SW480 (cell line): Measurements from ENCODE around the gene TRIP10.

Experiments
- DNase-seq: peaks from one replicate; pipeline ENCODE4 v3.0.0-alpha.2; 2016; ENCODE audit warnings: low spot score

TRIP10 gene

DNA sequence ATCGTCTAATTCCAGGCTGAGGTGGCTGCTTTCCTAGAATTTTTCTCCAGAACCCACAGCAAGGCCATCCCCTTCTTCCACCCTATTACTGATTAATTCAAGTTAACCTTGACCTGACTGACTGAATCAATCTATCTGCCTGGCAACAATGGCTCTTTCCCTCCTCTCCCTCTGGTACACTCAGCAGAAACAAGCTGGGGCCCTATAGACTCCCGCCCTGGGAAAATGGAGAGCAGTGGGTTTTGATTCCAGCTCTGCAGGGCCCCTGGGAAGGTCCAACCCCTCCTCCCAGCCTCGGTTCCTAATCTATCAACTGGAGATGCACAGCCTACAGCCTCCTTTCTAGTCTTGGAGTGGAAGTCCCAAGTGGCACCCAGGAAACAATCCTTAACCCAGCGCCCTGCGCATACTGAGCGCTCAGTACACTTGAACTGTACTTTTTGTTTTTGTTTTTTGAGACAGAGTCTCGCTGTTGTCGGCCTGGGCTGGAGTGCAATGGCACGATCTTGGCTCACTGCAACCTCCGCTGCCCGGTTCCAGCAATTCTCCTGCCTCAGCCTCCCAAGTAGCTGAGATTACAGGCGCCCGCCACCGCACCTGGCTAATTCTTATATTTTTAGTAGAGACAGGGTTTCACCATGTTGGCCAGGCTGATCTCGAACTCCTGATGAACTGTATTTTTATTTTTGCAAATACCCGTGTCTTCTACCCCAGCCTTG, 13.8 kb upstream of the TRIP10 start:
- DNase-seq, result no peak

DNA sequence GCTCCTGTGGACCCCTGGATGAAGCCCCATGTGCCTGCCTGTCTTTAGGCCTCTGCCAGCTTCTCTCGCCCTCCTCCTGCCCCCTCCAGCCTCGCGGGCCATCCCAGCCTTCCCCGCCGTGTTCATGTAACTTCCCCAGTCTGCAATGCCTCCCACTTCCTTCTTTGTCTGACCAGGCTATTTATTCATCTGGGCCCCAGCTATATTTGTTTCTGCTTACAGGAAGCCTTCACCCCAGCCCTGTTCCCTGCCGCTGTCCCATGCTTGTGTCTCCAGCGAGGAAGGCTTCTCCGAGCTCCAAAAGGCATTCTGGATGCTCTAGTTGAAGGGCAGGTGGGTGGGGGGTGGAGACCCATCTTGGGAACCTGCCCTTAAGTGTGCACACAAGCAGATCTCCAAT, 11.1 kb upstream of the TRIP10 start:
- DNase-seq, result no peak

DNA sequence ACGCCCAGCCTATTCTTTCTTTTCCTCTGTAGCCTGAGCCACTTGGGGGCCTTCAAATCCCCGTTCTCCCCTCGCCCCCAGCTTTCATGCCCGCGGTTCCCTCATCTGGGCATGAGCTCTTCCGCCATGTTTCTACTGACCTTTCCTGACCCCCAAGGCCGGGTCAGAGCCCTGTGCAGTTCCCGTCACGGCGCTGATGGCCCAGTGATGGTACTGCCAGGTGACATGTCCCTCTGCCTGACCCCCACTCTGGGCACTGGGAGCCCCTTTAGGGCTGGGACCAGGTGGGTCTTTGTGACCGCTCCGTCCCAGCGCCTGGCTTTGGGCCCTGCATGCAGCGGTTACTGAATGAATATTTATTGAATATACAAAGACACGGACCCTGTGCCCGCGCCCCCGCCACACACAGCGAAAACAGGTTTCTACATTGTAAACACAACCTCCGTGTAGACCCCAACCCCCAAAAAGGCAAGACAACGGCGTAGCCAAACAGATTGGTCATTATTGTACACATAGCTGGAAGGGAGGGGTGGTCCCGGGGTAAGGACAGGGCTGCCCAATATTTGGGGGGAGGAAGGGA, 9.8 kb upstream of the TRIP10 start:
- no peak for DNase-seq

DNA sequence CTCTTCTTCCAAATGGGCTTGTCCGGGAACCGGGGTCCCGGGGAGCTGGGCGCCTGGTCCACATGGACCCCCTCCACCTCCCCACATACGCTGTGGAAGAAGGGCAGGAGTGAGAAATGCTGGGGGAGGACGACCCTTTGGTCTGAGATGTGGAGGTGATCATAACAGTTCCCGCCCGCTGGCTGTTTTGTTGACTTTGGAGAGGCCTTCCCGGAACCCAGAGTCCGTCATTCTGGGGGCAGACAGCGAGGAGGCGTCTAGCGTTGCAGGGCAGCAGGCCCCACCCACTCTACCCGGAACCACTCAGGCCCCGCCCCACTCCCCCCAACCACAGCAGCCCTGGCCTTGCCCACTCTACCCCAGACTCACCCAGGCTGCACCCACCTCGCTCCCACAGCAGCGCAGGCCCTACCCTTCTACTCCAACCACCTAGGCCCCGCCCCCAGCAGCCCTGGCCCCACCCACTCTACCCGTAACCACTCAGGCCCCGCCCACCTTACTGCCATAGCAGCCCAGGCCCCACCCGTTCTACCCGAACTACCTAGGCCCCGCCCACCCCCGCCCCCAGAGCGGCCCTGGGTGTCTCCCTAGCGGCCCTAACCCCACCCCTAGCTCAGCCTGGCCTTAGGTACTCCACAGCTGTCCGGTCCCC, 9.2 kb upstream of the TRIP10 start:
- DNase-seq, result peak; percentile 66

DNA sequence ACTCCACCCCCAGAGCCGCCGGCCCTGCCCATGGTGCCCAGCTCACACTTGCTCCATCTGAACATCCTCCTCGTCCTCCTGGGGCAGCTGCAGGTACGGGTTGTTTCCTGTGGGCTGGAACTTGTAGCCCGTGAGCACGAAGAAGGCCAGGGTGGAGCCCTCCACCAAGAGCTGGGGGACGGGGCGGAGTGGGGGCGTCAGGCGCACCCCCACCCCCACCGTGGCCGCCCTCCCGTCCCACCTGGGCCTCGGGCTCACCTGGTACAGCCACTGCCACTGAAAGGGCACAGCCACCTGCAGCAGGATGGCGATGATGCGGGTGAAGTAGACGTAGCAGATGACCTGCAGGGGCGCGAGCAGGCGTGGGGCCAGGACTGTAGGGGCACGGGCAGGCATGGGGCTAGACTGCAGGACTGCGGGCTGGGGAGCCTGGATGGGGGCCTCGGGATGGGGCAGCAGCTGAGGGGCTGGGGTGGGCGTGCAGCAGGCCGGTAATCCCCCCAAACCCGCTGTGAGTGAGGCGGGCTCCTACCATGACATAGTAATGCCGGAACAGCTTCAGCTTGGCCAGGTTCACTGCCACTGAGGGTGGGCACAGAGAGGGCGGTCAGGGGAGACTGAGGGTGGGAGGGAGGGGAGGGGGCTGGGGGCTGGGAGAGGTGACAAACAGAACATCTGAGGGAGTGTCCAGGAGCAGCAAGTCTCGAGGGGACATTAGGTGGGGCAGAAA, 8.4 kb upstream of the TRIP10 start:
- no peak for DNase-seq

DNA sequence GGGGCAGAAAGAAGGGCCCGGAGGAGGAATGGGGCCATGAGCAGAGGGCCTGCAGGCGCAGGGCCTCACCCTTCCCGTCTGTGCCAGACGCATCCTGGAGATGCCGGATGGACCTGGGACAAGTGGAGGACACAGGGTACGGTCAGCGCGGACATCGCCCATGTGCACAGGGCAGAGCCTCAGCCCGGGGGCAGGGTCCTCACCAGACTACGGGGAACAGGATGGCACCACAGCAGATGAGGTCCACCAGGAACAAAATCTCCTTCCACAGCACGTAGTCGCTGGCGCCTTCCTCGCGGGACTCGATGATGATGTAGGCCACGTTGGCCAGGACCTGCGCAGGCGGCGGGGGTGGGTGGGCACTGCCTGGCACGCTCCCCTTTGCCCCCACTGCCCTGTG, 7.7 kb upstream of the TRIP10 start:
- DNase-seq, result no peak

DNA sequence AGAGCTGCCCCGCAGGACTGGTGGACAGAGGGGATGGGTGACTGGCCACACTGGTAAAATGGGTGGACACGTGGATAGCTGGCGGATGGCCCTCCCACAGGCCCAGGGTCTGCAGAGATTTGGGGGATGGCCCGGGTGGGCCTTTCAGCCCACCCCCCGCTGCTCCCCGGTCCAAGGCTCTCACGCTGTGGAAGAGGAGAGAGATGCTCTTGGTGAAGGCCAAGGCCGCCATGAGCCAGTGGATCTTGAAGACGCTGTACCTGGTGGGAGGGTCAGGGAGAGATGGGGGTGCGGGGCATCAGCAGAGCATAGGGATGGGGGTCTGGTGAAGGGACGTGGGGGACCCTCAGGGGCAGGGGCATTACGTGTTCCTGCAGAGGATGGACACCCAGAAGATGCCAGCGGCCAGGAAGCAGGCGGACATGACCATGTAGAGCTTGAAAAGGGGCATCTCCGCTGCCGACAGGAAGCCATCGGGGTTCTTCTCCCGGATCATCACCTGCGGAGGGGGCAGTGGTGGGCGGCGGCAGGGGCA, 6.6 kb upstream of the TRIP10 start:
- DNase-seq, result no peak

DNA sequence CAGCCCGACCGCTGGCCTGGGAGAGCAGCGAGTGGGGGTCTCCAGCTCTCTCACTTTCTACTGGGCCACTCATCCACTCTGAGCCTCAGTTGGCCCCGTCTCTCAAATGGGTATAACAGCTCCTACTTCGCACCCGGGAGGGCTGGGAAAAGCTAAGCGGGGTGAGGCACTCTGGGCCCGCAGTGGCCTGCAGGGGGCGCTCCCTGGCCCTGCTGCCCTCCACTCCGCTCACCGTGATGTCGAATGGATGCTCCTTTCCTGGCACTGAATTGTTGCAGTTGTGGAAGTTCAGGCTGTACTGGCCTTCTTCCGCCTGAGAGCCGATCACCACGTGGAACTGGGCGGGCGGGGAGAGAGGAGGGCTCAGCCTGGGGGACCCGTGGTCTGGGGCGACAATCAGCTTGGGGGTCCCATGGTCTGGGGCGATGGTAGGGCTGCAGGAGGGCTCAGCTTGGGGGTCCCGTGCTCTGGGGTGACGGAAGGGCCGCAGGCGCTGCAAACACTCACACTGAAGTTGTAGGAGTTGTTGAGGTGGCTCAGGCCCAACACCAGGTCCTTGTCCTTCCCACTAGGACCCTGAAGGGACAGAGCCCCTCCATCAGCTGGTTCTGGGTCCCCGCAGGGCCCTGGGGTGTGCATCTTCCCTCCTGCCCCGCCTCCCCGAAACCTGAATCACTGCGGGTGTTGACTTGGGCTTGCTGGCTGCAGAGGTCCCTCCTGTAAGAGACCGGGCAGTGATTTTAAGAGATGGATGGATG, 6.0 kb upstream of the TRIP10 start:
- DNase-seq, result no peak

DNA sequence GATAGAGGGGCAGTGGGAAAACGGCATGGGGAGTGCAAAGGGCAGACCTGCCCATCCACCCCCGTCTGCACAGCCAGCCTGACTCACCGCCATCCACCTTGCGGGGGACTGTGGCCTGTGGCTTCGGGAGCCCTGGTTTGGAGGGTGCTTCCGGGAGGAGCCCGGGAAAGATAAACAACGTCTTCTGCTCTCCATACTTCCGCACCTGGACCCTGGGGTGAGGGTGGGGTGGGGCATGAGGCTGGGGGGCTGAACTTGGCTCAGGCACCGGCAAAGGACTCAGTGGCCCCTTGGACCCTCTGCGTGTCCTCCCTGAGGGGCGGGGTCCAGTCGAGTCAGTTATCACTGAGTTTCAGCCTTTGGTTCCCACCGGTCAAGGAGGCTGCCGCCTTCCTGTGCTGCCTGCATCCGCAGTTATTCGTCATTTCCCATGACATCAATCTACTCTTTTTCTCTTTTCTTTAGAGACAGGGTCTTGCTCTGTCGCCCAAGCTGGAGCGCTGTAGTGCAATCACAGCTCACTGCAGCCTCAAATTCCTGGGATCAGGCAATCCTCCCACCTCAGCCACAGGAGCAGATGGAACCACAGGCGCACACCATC, 5.3 kb upstream of the TRIP10 start:
- DNase-seq, result no peak

DNA sequence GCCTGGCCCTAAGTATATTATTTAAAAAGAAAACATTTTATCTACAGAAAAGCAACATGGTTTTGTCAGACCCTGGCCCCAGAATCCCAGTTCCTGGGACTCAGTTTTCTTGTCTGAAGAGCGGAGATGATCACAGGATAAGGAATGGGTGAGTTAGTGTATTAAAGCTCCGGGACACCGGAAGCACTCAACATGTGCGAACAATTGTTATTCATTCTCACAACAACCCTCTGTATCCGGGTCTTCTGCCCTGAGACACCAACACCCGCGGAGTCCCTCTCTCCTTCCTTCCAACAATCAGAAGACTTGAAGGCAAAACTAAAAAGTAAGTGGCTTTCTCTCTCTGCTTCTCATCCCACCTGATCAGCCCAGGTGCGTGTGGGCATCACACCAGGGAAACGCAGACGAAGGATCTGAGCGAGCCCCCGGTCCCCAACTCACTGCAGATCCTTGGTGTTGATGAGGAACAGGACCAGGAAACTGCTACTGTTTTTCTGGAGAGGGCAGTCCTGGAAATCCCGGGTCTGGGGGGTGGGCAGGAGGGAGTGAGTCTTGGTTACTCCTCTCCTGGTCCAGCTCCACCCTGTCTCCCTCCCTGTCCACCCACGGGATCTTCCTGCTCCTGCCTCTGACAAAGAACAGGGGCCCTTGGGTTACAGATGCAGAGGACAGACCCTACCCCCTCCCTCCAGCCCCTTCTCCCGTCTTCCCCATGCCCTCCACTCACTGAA, 4.1 kb upstream of the TRIP10 start:
- DNase-seq, result no peak

DNA sequence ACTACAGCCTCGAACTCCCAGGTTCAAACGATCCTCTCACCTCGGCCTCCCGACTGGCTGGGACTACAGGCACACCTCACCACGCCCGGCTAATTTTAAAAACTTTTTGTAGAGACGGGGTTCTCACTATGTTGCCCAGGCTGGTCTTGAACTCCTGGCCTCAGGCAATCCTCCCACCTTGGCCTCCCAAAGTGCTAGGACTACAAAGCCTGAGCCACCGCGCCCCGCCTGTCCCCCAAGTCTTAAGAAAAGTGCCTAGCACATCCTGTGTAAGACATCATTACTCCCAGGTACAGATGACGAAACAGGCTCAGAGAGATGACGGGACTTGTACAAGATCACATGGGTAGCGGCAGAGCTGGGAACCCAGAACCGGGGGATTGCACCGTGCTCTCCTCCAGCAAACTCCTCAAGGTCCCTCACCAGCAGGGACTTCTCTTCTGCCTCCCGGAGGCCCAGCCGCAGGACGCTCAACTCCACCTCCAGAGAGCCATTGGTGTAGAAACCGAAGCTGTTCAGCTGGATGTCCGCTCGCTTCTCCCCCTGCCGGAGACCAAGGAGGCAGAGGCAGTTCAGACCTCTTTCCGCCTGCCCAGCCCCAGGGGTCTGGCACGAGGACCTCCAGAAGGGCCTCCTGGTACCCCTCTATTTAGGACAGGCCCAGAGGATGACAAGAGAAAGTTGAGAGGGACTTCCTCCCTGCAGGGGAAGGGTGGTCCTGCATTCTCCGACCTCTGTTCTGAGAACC, 3.1 kb upstream of the TRIP10 start:
- DNase-seq, result peak; percentile 77

DNA sequence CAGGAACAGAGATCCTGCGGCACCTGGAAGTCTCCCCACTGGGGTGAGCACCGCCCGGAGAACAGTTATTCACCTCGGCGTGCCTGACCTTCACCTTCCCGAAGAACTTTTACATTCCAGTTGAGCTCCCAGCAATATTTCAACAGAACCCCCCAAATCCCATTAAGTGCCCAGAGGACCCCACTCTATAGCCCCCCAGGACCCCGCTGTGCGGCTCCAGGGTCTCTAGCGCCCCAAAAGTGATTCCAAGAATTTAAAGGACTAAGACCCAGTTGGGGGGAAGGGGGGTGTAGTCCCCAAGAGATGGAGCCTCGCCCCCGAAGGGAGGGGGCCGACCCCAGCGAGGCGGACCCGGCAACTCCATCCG, 2.6 kb upstream of the TRIP10 start:
- DNase-seq, result no peak

DNA sequence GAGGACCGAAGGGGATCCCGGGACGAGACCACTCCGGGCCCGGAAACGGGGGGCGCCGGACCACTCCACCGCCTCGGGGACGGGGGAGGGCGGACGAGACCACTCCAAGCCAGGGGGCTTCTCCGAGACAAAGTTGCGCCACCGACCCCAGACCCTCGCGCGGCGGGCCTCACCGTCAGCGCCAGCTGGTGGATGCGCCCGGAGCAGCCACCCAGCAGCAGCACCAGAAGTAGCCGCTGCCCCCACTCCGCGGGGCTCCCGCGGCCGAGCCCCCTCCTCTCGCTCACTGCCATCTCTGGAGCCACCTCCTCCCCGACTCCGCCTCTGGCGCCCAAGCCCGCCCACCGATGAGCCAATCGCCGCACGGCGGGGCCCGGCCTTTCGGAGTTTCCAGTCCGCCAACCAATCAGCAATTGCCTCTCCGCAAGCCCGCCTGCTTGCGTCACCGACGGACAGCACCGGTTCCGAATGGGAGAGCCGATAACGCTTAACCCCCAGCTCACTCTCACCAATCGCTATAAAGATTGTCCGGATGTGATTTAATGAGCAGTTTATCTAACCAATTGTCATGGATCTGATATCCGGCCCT, 2.1 kb upstream of the TRIP10 start, which contains the start of gene GPR108:
Gene GPR108, minus strand, starts transcription at position 297 of the 589 bp plus-strand sequence. Its CDS starts 4 bp downstream, at position 293.
- peak; percentile 99 for DNase-seq

DNA sequence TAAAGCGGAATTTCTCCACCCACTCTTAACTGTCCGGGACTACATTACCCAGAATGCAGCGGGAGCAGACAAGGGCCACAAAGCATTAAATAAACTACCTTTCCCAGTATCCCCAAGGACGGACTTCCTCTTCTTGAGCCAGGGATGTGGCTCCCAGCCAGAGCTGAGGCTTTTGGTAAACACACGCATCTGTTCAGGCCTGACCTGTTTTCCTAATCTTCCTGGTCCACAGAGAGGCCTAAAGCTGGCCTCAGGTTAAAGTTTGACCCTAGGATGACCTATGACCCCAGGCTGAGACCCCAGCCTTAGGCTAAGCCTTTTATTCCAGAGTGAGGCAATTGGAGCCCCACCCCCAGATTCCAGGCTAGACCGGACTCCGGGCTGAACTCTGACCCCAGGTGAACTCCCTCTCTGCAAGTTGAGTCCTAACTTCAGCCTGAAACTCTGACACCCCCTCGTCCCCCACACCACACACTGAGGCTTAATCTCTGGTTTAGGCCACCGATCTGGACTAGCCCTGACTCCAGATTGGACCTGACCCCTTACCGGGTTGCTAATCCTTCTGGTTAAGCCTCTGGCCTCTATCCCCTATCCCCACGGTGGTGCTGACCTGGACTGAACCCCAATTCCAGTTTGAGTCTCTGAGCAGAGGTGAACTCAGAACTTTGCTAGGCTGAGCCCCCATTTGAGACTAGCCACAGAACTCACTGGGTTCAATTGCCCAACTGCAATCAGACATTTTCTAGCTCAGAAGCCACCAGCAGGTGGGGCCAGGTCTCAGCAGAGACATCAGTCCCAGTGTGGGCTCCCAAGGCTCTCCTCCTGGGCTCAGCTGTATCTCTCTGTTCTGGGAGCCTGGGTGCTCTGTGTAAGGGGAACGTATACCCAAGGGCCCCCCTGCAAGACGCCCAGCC, 1.4 kb upstream of the TRIP10 start:
- peak; percentile 85 for DNase-seq

DNA sequence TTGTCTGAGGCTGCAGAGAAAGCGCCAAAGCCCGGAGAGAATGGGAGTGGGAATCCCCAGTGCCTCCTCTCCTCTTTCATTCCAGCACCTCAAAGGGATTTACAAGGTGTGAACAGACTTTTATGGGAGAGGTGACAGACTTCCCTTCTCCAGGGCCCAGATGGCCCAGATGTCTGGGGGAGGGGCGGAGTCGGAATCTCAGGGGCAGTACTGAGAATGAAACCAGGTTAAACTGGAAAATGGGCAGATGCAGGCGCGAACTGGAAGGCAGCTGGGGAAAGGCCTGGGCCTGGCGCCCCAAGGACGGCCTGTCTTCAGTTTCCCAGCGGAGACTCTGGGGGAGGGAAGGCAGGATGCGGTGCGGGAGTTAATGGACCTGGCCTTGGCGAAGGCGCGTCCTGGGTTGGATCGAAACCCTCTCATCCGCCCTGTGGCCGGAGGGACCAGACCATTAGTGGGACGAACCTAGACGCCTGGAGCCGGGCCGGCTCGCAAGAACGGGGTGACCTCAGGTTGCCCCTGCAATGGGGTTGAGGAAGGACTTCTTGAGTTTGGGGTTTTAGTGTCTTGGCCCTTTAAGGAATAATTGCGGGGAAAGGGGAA, 592 bp upstream of the TRIP10 start:
- no peak for DNase-seq

DNA sequence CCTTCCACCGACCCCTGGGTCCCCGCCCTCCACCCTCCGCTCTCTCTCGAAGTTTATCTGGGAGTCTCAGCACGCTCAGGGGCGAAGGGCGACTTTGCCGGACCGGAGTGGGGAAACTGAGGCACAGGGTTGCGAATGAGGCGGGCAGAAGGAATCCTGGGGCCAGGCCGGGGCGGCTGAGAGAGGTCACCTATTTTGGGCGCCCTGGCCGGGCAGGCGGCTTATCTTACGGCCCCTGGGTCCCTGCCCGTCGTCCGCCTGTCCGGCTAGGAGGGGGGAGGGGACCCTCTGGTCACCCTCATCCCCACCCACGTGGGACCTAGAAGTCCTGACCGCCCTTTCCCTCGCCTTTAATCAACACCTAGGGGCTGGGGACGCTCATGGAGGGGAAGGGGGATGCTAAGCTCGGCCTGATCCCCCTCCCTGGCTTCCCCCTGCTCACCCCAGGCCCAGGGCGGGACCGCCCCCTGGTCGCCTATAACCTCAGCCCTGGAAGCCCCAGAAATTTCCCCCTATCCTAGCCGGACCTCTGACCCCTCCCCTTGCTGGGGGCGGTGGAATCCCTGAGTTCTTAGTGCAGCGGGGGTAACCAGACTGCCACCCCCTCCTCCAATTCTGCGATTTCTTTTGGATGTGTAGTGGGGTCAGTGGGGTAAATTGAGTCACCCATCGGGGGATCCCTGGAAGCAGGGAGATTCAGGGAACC, 556 bp downstream of the TRIP10 start:
- DNase-seq, result no peak

DNA sequence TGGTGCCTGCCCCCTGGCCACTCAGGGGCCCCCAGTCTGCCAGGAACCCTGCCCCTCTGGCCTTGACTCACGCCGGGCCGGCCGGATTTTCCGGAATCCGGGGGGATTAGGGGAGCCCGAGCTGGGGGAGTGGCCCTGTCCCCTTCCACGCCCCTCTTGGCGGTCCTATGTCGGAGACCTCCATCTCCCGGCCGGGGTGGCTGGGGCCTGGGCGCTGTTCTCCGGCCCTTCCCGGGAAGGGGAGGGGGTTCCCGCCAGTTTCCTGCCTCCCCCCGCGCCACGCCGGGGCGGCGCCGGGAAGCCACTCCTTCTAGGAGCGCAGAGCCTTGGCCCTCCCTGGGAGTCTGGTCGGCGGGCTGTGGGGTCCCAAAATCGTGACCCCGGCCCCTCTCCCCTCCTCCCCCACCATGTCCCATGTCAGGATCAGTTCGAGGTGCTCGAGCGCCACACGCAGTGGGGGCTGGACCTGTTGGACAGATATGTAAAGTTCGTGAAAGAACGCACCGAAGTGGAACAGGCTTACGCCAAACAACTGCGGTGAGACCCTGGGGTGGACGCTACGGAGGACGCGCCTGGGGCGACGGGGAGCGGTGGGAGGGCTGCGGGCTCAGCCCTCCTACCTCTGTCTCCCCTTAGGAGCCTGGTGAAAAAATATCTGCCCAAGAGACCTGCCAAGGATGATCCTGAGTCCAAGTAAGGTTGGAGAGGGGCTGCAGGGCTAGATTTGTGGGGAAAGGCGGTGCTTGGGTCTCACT, 1.3 kb downstream of the TRIP10 start:
- no peak for DNase-seq
